WTC11 (cell line): ENCODE measurements around the gene FOXP1.

Experiments used
- CREB1 ChIP-seq: sonication (generic); formaldehyde crosslinking; IDR thresholded peaks from 2 replicates; pipeline ENCODE4 v1.8.0; 2023; ENCODE audit warnings: mild to moderate bottlenecking, missing genetic modification reagents
- CTCF ChIP-seq: fragments of 200-600 bp; IDR thresholded peaks from 2 replicates; pipeline ENCODE4 v1.8.0; 2022; ENCODE audit warnings: antibody characterized with exemption
- IRF1 ChIP-seq: sonication (generic); formaldehyde crosslinking; IDR thresholded peaks from 2 replicates; pipeline ENCODE4 v1.8.0; 2023; ENCODE audit warnings: missing genetic modification reagents
- JUN ChIP-seq: sonication (generic); formaldehyde crosslinking; IDR thresholded peaks from 2 replicates; pipeline ENCODE4 v1.8.0; 2023; ENCODE audit warnings: mild to moderate bottlenecking, missing genetic modification reagents
- MXD4 ChIP-seq: fragments of 250-450 bp; sonication (Bioruptor Pico); IDR thresholded peaks from 2 replicates; pipeline ENCODE4 v1.8.0; 2021; ENCODE audit warnings: mild to moderate bottlenecking, moderate library complexity, borderline replicate concordance
- ZNF263 ChIP-seq: sonication (generic); formaldehyde crosslinking; IDR thresholded peaks from 2 replicates; pipeline ENCODE4 v1.8.1; 2022; ENCODE audit warnings: low read depth, mild to moderate bottlenecking, moderate library complexity, missing genetic modification reagents
- ZSCAN18 ChIP-seq: fragments of 250-450 bp; sonication (Bioruptor Pico); IDR thresholded peaks from 2 replicates; pipeline ENCODE4 v2.1.2; 2022; ENCODE audit warnings: mild to moderate bottlenecking, moderate library complexity

- TF ChIP-seq CREB1 (CRISPR knock-in tag), result no peak
- no peak for TF ChIP-seq JUN
- TF ChIP-seq CTCF, result no peak
- no peak for TF ChIP-seq ZSCAN18 (CRISPR knock-in tag)
- no peak for TF ChIP-seq IRF1
- TF ChIP-seq ZNF263 (CRISPR knock-in tag), result no peak
- TF ChIP-seq MXD4 (CRISPR knock-in tag), result no peak
Measured at GRCh38 chr3:71177375-71177774, 406.2 kb downstream of the FOXP1 start.
